A673 (cell line): Measurements from ENCODE around the gene KIAA1549.

Experiments used
- EZH2 ChIP-seq: fragments of 200-600 bp; sonication (generic); IDR thresholded peaks from 2 replicates; pipeline ENCODE4 v1.6.1; 2017; ENCODE audit warnings: borderline replicate concordance, low read depth, mild to moderate bottlenecking, mixed read lengths, antibody characterized with exemption, low read length; ENCODE audit not compliant: poor library complexity, severe bottlenecking
- TF ChIP-seq, protein P1 (sequence below): fragments of 300-800, 200-600 bp; sonication (generic); conservative IDR thresholded peaks from 2 replicates; pipeline ENCODE4 v1.5.1; 2017; ENCODE audit warnings: low read depth, mild to moderate bottlenecking, antibody characterized with exemption, low read length, moderate library complexity, mixed read lengths

DNA sequence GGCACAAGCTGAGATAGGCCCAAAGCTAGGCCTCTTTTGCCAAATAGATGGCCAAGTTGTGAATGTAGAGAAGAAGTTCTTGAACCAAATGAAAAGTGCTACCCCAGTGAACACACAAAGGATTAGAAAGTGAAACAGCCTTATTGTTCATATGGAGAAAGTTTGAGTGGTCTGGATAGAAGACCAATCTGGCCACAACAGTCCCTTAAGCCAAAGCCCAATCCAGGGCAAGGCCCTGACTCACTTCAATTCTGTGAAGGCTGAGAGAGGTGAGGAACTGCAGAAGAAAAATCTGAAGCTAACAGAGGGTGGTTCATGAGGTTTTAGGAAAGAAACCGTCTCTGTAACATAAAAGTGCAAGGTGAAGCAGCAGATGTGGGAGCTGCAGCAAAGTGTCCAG, 164.5 kb downstream of the KIAA1549 start:
- no peak for TF ChIP-seq EZH2
- TF ChIP-seq, protein P1, sequence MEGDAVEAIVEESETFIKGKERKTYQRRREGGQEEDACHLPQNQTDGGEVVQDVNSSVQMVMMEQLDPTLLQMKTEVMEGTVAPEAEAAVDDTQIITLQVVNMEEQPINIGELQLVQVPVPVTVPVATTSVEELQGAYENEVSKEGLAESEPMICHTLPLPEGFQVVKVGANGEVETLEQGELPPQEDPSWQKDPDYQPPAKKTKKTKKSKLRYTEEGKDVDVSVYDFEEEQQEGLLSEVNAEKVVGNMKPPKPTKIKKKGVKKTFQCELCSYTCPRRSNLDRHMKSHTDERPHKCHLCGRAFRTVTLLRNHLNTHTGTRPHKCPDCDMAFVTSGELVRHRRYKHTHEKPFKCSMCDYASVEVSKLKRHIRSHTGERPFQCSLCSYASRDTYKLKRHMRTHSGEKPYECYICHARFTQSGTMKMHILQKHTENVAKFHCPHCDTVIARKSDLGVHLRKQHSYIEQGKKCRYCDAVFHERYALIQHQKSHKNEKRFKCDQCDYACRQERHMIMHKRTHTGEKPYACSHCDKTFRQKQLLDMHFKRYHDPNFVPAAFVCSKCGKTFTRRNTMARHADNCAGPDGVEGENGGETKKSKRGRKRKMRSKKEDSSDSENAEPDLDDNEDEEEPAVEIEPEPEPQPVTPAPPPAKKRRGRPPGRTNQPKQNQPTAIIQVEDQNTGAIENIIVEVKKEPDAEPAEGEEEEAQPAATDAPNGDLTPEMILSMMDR = no peak
